Thyroid gland (tissue), 4 donors: ENCODE measurements around the gene SMIM9. TPM values are rescaled to one million over a fixed set of nuclear protein-coding genes. Genes with fewer than 3 reads are reported as not detected.

Experiments
- DNase-seq, 2 donors: peaks; one replicate each; pipeline ENCODE4 v3.0.0-alpha.2; 2019
- H3K27ac ChIP-seq, 3 donors: fragments of 200-600 bp; sonication (generic); 1 replicate in 2 of 3; 2 replicates in 1 of 3; pipeline ENCODE4 v1.5.1; 2016 to 2019; ENCODE audit warnings: mild to moderate bottlenecking in 1 of 3, moderate library complexity in 1 of 3
- H3K27me3 ChIP-seq: fragments of 200-600 bp; sonication (generic); one replicate; pipeline ENCODE4 v1.5.1; 2019
- H3K36me3 ChIP-seq, 2 donors: fragments of 200-600 bp; sonication (generic); one replicate each; pipeline ENCODE4 v1.5.1; 2016 to 2019
- H3K4me1 ChIP-seq, 2 donors: fragments of 200-600 bp; sonication (generic); one replicate each; pipeline ENCODE4 v1.5.1; 2017 to 2019
- H3K4me3 ChIP-seq, 3 donors: fragments of 200-600 bp; sonication (generic); replicated peaks in 1 of 3; 1 replicate in 2 of 3; 2 replicates in 1 of 3; pipeline ENCODE4 v1.5.1; 2016; ENCODE audit warnings: mild to moderate bottlenecking in 1 of 3
- H3K9me3 ChIP-seq: fragments of 200-600 bp; sonication (generic); one replicate; pipeline ENCODE4 v1.5.1; 2017
- POLR2A ChIP-seq, 2 donors: fragments of 450-650 bp; IDR thresholded peaks; one replicate each; pipeline ENCODE4 v1.6.1; 2017; ENCODE audit warnings: antibody characterized with exemption in 2 of 2, mild to moderate bottlenecking in 2 of 2, moderate library complexity in 1 of 2
- WGBS, 2 donors: methylation state at CpG; one replicate each; pipeline ENCODE4 v1.1.5; 2017; 5-methylcytosine and 5-hydroxymethylcytosine counted together
- intact Hi-C: fragments of 100-400 bp; cut with DNase I; formaldehyde crosslinking; loops from one replicate; pipeline ENCODE4 v1.15.1; 2023
- total RNA-seq, 4 donors: library from RNA; depleted of rRNA; stranded (reverse); fragments of >200 nt; gene quantifications; one replicate each; pipeline ENCODE4 v1.2.3, GENCODE V29; 2016
- TF ChIP-seq, protein P1 (sequence below), 6 experiments: fragments of 200-600 bp in 3 of 6; fragments of 450-650 bp in 3 of 6; sonication (generic) in 3 of 6; IDR thresholded peaks; one replicate each; pipeline ENCODE4 v1.5.1; 2016 to 2019; ENCODE audit warnings: antibody characterized with exemption in 6 of 6, mild to moderate bottlenecking in 2 of 6, inconsistent platforms in 1 of 6, moderate library complexity in 1 of 6

SMIM9 gene
- total RNA-seq, 4 donors from 2014 or later, result not detected

DNA sequence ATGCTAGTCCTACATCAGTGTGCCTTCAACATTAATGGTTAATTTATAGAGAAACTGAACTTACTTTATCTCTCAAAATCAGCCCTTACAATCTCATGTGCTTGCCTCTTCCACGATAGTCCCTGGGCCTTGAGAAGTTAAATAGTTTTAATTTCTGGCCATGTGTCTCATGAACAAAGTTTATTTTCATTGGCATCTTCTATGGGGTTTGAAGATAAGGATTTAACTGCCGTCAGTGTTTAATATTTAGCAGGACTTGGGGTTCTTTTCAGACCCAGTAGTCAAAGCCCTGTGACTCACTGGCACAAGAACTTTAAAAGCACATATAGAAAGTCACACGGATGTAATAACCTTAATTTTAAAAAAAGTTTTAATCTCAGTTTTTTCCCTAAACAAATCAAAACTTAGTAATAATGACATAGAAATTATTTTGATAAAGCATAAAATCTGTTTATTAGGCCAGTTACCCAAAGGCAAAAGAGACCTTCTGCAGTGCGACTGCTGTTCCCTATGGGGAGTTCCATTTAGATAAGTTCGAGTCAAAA is 19.1 kb downstream of the SMIM9 start:
- Histone ChIP-seq H3K9me3 (no peaks in the 10 kb centered on the region), H3K36me3 (no peaks in the 10 kb centered on the region), H3K27me3 (no peaks in the 10 kb centered on the region), H3K4me1 (no peaks in the 10 kb centered on the region), H3K27ac (no peak overlapping the region), H3K4me3 (no peak overlapping the region)
- intact Hi-C loops, result no loop called here
- 82 to 83% methylated on average over 5 of the region's 5 CpGs for WGBS, 2 donors
- no peak for DNase-seq
- TF ChIP-seq, protein P1, sequence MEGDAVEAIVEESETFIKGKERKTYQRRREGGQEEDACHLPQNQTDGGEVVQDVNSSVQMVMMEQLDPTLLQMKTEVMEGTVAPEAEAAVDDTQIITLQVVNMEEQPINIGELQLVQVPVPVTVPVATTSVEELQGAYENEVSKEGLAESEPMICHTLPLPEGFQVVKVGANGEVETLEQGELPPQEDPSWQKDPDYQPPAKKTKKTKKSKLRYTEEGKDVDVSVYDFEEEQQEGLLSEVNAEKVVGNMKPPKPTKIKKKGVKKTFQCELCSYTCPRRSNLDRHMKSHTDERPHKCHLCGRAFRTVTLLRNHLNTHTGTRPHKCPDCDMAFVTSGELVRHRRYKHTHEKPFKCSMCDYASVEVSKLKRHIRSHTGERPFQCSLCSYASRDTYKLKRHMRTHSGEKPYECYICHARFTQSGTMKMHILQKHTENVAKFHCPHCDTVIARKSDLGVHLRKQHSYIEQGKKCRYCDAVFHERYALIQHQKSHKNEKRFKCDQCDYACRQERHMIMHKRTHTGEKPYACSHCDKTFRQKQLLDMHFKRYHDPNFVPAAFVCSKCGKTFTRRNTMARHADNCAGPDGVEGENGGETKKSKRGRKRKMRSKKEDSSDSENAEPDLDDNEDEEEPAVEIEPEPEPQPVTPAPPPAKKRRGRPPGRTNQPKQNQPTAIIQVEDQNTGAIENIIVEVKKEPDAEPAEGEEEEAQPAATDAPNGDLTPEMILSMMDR (IDR thresholded peaks at IDR 0.05), result no peak
- no peak for TF ChIP-seq POLR2A (IDR thresholded peaks at IDR 0.05)

DNA sequence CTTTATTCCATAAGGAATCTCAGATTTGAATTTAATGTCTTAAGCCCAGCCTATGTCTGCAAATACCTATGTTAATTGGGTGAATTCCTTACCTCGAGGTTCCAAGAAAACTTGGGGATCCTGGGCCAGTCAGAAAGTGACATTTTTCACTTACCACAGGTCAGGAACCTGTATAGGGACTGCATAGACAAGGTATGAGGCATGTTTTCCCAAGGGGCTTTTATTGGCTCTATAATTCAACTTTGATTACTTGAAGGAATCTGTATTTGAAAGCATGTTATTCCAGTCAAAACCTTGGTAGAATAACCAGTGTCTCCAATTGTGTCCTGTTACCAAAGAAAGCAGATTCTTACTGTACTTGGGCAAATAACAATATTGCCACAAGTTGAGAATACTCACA is 20.7 kb downstream of the SMIM9 start:
- H3K4me3 ChIP-seq, result no peak overlapping the region
- H3K27me3 ChIP-seq, result no peaks in the 10 kb centered on the region
- no peak for TF ChIP-seq POLR2A (IDR thresholded peaks at IDR 0.05)
- TF ChIP-seq, protein P1 (IDR thresholded peaks at IDR 0.05), result no peak
- no peak overlapping the region for H3K27ac ChIP-seq
- H3K9me3 ChIP-seq, result no peaks in the 10 kb centered on the region
- H3K36me3 ChIP-seq, result no peaks in the 10 kb centered on the region
- intact Hi-C loops, result no loop called here
- DNase-seq, result no peak
- WGBS, 2 donors, result 11 to 50% methylated on average over 1 of the region's 1 CpG
- no peaks in the 10 kb centered on the region for H3K4me1 ChIP-seq

DNA sequence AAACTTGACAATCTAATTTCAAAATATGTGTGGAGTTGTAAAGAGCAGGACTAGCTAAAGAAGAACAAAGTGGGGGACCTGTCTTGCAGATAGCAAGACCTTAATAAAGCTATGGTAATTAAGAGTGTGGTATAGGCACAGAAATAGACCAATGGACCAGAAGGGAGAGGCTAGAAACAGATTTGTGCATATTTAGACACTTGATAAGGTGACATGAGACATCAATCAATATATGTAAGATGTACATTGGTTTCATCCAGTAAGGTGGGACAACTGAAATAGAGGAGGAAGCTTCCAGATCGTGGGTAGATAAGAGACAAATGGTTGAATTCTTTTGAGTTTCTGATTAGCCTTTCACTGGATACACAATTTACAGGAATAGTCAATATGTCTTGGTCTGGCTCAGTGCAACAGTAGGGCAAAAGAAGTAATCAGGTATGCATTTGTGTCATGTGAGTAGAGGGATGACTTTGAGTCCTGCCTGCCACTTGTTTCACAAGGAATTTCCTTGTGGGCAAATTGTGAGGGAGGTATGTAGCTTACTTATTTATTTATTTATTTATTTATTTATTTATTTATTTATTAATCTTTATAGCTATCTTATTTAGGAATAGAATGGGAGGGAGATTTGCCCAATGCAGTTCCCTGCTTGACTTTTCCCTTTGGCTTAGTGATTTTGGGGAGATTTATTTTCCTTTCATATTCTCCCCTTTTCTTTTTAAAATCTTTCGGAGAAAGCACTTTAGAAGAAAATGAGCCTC is 21.9 kb downstream of the SMIM9 start:
- no peaks in the 10 kb centered on the region for H3K4me1 ChIP-seq
- TF ChIP-seq POLR2A (IDR thresholded peaks at IDR 0.05), result no peak
- TF ChIP-seq, protein P1 (IDR thresholded peaks at IDR 0.05), result no peak
- whole genome bisulfite sequencing, 2 donors, result 87% methylated on average over 2 of the region's 2 CpGs
- H3K27ac ChIP-seq, result no peak overlapping the region
- no peaks in the 10 kb centered on the region for H3K9me3 ChIP-seq
- H3K36me3 ChIP-seq, result no peaks in the 10 kb centered on the region
- H3K4me3 ChIP-seq, result no peak overlapping the region
- intact Hi-C loops, result no loop called here
- H3K27me3 ChIP-seq, result no peaks in the 10 kb centered on the region
- no peak for DNase-seq

DNA sequence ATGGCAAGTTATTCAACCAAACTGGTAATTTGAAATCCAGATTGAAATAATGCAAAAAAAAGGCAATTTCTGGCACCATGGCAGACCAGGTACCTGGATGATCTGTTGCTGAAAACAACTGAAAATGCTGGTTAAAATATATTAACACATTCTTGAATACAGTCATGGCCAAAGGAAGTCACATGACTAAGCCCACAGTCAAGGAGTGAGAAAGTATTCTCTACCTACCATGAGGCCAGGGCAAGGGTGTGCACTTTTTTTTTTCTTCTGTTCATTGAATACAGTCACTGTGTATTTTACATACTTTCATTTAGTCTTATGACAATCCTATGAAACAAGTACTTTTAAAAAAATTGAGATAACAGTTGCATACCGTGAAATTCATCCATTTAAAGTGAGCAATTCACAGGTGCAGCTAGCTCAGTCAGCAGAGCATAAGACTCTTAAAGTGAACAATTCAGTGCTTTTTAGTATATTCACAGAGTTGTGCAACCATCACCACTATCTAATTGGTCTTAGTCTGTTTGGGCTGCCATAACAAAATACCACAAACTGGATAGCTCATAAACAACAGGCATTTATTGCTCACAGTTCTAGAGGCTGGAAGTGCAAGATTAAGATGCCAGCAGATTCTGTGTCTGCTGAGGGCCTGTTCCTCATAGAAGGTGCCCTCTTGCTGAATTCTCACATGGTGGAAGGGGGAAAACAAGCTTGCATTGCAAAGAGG is 24.4 kb downstream of the SMIM9 start:
- Histone ChIP-seq H3K4me3 (no peak overlapping the region), H3K27me3 (no peaks in the 10 kb centered on the region), H3K36me3 (no peaks in the 10 kb centered on the region), H3K27ac (no peak overlapping the region), H3K4me1 (no peaks in the 10 kb centered on the region), H3K9me3 (no peaks in the 10 kb centered on the region)
- TF ChIP-seq POLR2A (IDR thresholded peaks at IDR 0.05), result no peak
- TF ChIP-seq, protein P1 (IDR thresholded peaks at IDR 0.05), result no peak
- intact Hi-C loops, result no loop called here
- WGBS, 2 donors, result 64 to 88% methylated on average over 1 of the region's 1 CpG
- DNase-seq, result no peak
